ENCODE measurements around the gene CDC14A.
"Not testable (repeated sequence)": the region's sequence is repeated elsewhere in the genome, so short reads cannot be mapped to it uniquely, and the experiment has no call there.

- TF ChIP-seq CTCF (IDR thresholded peaks at IDR 0.05; ENCODE audit: insufficient read depth, low read length, poor library complexity, severe bottlenecking); EZH2phosphoT487 (conservative IDR thresholded peaks at IDR 0.05; ENCODE audit: low read length): not testable (repeated sequence)
These were observed 53.6 kb downstream of the CDC14A start for GRCh38 chr1:100405902-100406301.
